Left lung (tissue), 10 donors: Measurements from ENCODE around the gene ZFPM1. TPM values are rescaled to one million over a fixed set of nuclear protein-coding genes. Genes with fewer than 3 reads are reported as not detected.
A peak's percentile ranks its signal among the peaks of the same experiment; 100 is the strongest.

Experiments
- ATAC-seq: fragments of 200-7000 bp; cut with Tn5 transposase; one replicate; pipeline ENCODE4 v1.9.1; 2020; ENCODE audit warnings: moderate library complexity
- DNase-seq, 4 donors: peaks; one replicate each; pipeline ENCODE4 v3.0.0-alpha.2; 2013 to 2020
- H3K27ac ChIP-seq, 2 donors: fragments of 200-600 bp; sonication (generic) in 1 of 2; one replicate each; pipeline versions ENCODE4 v1.5.0 to v1.8.0; 2020 to 2021
- H3K27me3 ChIP-seq, 2 donors: fragments of 200-600 bp; sonication (generic) in 1 of 2; one replicate each; pipeline versions ENCODE4 v1.5.0 to v1.8.0; 2020 to 2021
- H3K36me3 ChIP-seq, 2 donors: fragments of 200-600 bp; sonication (generic) in 1 of 2; one replicate each; pipeline versions ENCODE4 v1.5.0 to v1.8.0; 2020 to 2021
- H3K4me1 ChIP-seq, 2 donors: fragments of 200-600 bp; one replicate each; pipeline ENCODE4 v1.8.0; 2021
- H3K4me3 ChIP-seq, 2 donors: fragments of 200-600 bp; sonication (generic) in 1 of 2; one replicate each; pipeline versions ENCODE4 v1.5.0 to v1.8.0; 2020 to 2021; ENCODE audit warnings: mild to moderate bottlenecking in 1 of 2
- H3K9me3 ChIP-seq, 2 donors: fragments of 200-600 bp; sonication (generic) in 1 of 2; one replicate each; pipeline versions ENCODE4 v1.5.0 to v1.8.0; 2020 to 2021
- intact Hi-C, 2 donors: fragments of 100-400 bp; cut with DNase I; formaldehyde crosslinking; loops; one replicate each; pipeline versions ENCODE4 v1.11.2 to v1.14.2; 2022
- polyA plus RNA-seq, 6 donors: library from polyadenylated mRNA; unstranded; fragments of 120-200 nt; gene quantifications; one replicate each; pipeline ENCODE4 v1.2.1, GENCODE V29; 2013; ENCODE audit not compliant: insufficient read length in 6 of 6
- total RNA-seq, 2 donors: library from RNA; stranded (reverse); fragmentation: NEBNext Ultra II Directional; extraction: Animal tissue kit (Norgen Biotek cat#: 25700); gene quantifications; one replicate each; pipeline ENCODE4 v1.2.1, GENCODE V29; 2021
- TF ChIP-seq, protein P1 (sequence below), 2 donors: fragments of 200-600 bp; sonication (generic) in 1 of 2; IDR thresholded peaks; one replicate each; pipeline versions ENCODE4 v1.5.0 to v1.8.0; 2021; ENCODE audit warnings: antibody characterized with exemption in 2 of 2
- donor health status: DM: no; HTN: yes; CAD: no.
- donor health status: DM: no; HTN: no; CAD: no.

Gene ZFPM1
- total and polyA plus RNA-seq, 8 donors = 1.8 to 7.0 (median 3.6) TPM

DNA sequence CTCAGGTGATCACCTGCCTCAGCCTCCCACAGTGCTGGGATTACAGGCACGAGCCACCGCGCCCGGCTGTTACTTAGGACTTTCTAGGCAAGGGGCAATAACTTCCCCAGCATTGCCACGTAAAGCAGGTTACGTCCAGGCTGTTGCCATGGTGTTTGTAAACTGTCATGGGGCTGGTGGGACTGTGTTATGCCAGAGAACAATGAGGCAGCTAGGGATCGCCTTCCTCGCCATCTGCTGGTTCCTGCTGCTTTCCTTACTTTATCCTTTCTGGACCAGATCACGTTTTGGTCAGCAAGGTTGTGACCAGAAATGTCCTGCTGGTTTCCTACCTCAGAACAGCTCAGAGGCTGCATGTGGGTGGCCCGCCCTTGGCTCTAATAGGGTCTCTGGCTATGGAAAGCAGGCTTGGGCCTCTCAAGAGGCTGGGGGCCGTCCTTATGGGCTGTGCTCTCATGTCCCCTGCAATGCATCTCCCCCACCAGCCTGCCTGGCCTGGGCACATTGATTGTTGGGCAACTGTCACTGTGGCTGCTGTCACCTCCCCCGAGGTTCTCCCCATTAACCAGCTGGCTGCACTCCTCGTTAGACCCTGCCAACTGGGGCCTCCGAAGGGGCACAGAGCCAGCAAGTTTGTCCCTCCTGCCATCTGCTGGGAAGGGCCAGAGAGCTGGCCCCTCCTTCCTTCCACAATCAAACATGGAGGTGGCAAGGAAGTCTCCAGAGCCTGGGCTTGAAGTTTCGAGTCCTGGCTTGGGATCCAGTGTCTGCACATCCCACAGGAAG lies 88.9 kb downstream of the ZFPM1 start:
- intact Hi-C loops = no loop called here
- Histone ChIP-seq H3K27ac (no peak overlapping the region), H3K4me1 (no peaks in the 10 kb centered on the region), H3K9me3 (peaks cover 0 to 29% of the 10 kb centered on the region in 2 donors), H3K36me3 (no peaks in the 10 kb centered on the region), H3K27me3 (peaks cover 7 to 70% of the 10 kb centered on the region in 2 donors), H3K4me3 (no peak overlapping the region)
- no peak for ATAC-seq
- DNase-seq = peak in 1 of 4 donors; percentile 63
- TF ChIP-seq, protein P1, sequence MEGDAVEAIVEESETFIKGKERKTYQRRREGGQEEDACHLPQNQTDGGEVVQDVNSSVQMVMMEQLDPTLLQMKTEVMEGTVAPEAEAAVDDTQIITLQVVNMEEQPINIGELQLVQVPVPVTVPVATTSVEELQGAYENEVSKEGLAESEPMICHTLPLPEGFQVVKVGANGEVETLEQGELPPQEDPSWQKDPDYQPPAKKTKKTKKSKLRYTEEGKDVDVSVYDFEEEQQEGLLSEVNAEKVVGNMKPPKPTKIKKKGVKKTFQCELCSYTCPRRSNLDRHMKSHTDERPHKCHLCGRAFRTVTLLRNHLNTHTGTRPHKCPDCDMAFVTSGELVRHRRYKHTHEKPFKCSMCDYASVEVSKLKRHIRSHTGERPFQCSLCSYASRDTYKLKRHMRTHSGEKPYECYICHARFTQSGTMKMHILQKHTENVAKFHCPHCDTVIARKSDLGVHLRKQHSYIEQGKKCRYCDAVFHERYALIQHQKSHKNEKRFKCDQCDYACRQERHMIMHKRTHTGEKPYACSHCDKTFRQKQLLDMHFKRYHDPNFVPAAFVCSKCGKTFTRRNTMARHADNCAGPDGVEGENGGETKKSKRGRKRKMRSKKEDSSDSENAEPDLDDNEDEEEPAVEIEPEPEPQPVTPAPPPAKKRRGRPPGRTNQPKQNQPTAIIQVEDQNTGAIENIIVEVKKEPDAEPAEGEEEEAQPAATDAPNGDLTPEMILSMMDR (IDR thresholded peaks at IDR 0.05) = no peak

DNA sequence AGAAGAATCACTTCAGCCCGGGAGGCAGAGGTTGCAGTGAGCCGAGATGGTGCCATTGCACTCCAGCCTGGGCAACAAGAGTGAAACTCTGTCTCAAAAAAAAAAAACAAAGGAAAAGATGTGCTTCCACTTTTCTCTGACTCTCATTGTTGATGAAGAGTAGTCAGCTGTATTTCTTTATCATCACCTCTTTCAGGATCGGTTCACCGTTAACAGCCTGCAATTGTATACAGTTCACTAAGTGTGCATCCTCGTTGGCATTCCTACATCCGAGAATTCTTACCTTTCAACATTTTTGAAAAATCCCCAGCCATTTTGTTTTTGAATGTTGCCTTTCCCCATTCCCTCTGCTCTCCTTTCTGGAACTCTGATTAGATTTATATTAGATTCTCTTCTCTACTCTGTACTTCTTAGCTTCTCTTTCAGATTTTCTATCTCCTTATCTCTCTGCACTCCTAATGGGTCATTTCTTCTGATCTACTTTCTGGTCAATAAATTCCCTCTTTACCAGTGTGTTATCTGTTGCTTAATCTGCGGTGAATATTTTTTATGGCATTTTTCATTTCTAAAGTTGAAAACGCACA lies 90.2 kb downstream of the ZFPM1 start:
- DNase-seq (no peak), ATAC-seq (no peak)
- Histone ChIP-seq H3K9me3 (peaks cover 0 to 29% of the 10 kb centered on the region in 2 donors), H3K4me1 (no peaks in the 10 kb centered on the region), H3K36me3 (no peaks in the 10 kb centered on the region), H3K4me3 (no peak overlapping the region), H3K27ac (no peak overlapping the region), H3K27me3 (peaks cover 10 to 70% of the 10 kb centered on the region in 2 donors)
- TF ChIP-seq, protein P1 (IDR thresholded peaks at IDR 0.05) = no peak
- intact Hi-C loops = no loop called here

DNA sequence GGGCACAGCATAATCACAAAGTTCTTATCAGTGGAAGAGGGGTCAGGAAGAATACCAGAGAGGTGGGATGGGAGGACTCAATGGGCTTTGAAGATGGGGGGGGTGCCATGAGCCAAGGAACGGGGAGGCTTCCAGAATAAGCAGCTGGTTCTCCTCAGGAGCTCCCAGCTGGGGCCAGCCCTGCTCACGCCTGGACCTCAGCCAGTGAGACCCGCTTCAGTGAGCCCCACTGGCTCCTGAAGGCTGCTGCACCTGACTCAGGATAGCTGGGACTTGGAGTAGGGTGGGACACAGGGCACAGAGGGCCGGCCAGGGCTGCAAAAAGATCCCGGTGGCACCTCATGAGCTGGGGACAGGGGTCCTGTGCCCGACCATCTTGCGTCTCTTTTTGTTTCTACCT lies 92.7 kb downstream of the ZFPM1 start:
- H3K4me1 ChIP-seq = peaks cover 0 to 6% of the 10 kb centered on the region in 2 donors
- H3K27ac ChIP-seq = no peak overlapping the region
- ATAC-seq (no peak), DNase-seq (no peak)
- H3K4me3 ChIP-seq = no peak overlapping the region
- intact Hi-C loops = no loop called here
- TF ChIP-seq, protein P1 (IDR thresholded peaks at IDR 0.05) = no peak
- peaks cover 0 to 29% of the 10 kb centered on the region in 2 donors for H3K9me3 ChIP-seq
- H3K27me3 ChIP-seq = peaks cover 7 to 67% of the 10 kb centered on the region in 2 donors
- H3K36me3 ChIP-seq = no peaks in the 10 kb centered on the region

DNA sequence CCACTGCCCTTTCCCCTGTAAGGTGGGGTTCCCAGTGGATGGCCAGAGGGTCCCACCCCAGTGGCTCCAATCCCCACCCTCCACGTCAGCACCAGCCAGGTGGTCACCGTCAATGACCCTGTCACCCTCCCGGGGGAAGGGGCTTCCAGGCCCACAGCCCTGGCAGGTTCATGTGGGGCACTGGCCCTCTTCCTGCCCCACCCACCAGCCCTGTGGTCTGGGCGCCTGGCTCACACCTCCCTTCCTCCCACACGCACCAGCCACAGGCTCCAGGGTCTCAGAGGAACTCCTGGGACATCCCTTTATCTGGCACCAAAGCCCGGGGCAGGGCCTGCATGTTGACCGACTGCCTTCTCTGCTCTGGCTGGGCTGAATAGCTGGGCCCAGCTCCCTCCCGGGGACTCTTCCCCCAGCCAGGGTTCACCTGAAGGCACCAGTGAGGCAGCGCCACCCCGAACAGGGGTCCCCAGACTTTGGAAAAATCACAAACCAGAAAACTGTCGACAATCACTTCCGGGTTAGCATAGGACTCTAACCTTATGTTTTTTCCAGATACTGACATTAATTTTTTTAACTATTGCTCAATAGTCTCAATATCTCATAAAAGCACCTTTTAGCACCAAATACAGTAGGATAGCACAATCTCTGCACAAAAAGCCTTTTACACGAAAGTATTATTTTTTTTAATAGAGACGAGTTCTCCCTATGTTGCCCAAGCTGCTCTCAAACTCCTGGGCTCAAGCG lies 95.2 kb downstream of the ZFPM1 start:
- intact Hi-C loops = no loop called here

More for the DNA sequence above, 95.2 kb downstream of the ZFPM1 start:
- DNase-seq = no peak
- Histone ChIP-seq H3K4me1 (peaks cover 0 to 6% of the 10 kb centered on the region in 2 donors), H3K9me3 (peaks cover 0 to 18% of the 10 kb centered on the region in 2 donors), H3K4me3 (no peak overlapping the region), H3K27ac (no peak overlapping the region), H3K36me3 (no peaks in the 10 kb centered on the region), H3K27me3 (peaks cover 7 to 58% of the 10 kb centered on the region in 2 donors)
- no peak for ATAC-seq
- TF ChIP-seq, protein P1 (IDR thresholded peaks at IDR 0.05) = no peak
